GM23338 (cell line): ENCODE results near the gene ACSL4.

Experiments used
- EZH2 ChIP-seq: fragments of 200-600 bp; sonication (generic); IDR thresholded peaks from one replicate; pipeline ENCODE4 v1.8.0; 2017; ENCODE audit warnings: antibody characterized with exemption, mild to moderate bottlenecking, low read depth; ENCODE audit not compliant: unreplicated experiment
- EZH2phosphoT487 ChIP-seq: fragments of 200-600 bp; sonication (generic); IDR thresholded peaks from one replicate; pipeline ENCODE4 v1.8.1; 2018; ENCODE audit warnings: antibody characterized with exemption; ENCODE audit not compliant: unreplicated experiment
- POLR2AphosphoS5 ChIP-seq: IDR thresholded peaks from 2 replicates; pipeline ENCODE4 v1.6.1; 2016; ENCODE audit warnings: antibody characterized with exemption, low read depth
- TF ChIP-seq, protein P1 (sequence below): fragments of 250-450 bp; sonication (Bioruptor Pico); IDR thresholded peaks from 2 replicates; pipeline ENCODE4 v1.5.0; 2020; ENCODE audit warnings: mild to moderate bottlenecking, moderate library complexity
- TF ChIP-seq, protein P2 (sequence below), 2 experiments: fragments of 200-600 bp in 1 of 2; sonication (generic) in 1 of 2; conservative IDR thresholded peaks; 2 replicates each; pipeline versions ENCODE4 v1.5.1 to v1.6.1; 2016 to 2017; ENCODE audit warnings: antibody characterized with exemption in 2 of 2, low read depth in 2 of 2, mild to moderate bottlenecking in 2 of 2, moderate library complexity in 1 of 2

DNA sequence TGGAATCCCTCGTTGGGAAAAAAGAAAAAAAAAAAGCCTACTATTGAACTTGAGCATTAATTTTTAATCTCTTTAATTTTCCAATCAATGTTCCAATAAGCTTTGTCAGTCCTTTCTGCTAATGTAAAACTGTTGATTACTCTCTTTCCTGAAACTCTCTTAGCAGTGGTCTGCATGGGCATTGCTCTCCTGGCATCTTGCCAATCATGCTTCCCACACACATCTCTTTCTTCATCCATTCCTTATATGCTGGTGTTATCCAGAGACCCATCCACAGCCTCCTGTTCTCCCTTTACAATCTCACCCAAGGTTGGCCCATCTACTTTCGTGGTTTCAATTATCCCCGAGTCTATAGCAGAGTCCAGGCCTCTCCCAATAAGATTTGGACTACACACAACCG lies 76.3 kb downstream of the ACSL4 start:
- TF ChIP-seq, protein P1, sequence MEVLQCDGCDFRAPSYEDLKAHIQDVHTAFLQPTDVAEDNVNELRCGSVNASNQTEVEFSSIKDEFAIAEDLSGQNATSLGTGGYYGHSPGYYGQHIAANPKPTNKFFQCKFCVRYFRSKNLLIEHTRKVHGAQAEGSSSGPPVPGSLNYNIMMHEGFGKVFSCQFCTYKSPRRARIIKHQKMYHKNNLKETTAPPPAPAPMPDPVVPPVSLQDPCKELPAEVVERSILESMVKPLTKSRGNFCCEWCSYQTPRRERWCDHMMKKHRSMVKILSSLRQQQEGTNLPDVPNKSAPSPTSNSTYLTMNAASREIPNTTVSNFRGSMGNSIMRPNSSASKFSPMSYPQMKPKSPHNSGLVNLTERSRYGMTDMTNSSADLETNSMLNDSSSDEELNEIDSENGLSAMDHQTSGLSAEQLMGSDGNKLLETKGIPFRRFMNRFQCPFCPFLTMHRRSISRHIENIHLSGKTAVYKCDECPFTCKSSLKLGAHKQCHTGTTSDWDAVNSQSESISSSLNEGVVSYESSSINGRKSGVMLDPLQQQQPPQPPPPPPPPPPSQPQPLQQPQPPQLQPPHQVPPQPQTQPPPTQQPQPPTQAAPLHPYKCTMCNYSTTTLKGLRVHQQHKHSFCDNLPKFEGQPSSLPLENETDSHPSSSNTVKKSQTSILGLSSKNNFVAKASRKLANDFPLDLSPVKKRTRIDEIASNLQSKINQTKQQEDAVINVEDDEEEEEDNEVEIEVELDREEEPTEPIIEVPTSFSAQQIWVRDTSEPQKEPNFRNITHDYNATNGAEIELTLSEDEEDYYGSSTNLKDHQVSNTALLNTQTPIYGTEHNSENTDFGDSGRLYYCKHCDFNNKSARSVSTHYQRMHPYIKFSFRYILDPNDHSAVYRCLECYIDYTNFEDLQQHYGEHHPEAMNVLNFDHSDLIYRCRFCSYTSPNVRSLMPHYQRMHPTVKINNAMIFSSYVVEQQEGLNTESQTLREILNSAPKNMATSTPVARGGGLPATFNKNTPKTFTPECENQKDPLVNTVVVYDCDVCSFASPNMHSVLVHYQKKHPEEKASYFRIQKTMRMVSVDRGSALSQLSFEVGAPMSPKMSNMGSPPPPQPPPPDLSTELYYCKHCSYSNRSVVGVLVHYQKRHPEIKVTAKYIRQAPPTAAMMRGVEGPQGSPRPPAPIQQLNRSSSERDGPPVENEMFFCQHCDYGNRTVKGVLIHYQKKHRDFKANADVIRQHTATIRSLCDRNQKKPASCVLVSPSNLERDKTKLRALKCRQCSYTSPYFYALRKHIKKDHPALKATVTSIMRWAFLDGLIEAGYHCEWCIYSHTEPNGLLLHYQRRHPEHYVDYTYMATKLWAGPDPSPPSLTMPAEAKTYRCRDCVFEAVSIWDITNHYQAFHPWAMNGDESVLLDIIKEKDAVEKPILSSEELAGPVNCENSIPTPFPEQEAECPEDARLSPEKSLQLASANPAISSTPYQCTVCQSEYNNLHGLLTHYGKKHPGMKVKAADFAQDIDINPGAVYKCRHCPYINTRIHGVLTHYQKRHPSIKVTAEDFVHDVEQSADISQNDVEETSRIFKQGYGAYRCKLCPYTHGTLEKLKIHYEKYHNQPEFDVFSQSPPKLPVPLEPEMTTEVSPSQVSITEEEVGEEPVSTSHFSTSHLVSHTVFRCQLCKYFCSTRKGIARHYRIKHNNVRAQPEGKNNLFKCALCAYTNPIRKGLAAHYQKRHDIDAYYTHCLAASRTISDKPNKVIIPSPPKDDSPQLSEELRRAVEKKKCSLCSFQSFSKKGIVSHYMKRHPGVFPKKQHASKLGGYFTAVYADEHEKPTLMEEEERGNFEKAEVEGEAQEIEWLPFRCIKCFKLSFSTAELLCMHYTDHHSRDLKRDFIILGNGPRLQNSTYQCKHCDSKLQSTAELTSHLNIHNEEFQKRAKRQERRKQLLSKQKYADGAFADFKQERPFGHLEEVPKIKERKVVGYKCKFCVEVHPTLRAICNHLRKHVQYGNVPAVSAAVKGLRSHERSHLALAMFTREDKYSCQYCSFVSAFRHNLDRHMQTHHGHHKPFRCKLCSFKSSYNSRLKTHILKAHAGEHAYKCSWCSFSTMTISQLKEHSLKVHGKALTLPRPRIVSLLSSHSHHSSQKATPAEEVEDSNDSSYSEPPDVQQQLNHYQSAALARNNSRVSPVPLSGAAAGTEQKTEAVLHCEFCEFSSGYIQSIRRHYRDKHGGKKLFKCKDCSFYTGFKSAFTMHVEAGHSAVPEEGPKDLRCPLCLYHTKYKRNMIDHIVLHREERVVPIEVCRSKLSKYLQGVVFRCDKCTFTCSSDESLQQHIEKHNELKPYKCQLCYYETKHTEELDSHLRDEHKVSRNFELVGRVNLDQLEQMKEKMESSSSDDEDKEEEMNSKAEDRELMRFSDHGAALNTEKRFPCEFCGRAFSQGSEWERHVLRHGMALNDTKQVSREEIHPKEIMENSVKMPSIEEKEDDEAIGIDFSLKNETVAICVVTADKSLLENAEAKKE, result no peak
- TF ChIP-seq, protein P2, sequence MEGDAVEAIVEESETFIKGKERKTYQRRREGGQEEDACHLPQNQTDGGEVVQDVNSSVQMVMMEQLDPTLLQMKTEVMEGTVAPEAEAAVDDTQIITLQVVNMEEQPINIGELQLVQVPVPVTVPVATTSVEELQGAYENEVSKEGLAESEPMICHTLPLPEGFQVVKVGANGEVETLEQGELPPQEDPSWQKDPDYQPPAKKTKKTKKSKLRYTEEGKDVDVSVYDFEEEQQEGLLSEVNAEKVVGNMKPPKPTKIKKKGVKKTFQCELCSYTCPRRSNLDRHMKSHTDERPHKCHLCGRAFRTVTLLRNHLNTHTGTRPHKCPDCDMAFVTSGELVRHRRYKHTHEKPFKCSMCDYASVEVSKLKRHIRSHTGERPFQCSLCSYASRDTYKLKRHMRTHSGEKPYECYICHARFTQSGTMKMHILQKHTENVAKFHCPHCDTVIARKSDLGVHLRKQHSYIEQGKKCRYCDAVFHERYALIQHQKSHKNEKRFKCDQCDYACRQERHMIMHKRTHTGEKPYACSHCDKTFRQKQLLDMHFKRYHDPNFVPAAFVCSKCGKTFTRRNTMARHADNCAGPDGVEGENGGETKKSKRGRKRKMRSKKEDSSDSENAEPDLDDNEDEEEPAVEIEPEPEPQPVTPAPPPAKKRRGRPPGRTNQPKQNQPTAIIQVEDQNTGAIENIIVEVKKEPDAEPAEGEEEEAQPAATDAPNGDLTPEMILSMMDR (conservative IDR thresholded peaks at IDR 0.05; ENCODE audit: low read depth in 2 of 2), result no peak
- TF ChIP-seq EZH2phosphoT487 (no peak), EZH2 (no peak), POLR2AphosphoS5 (no peak)
